H9 (cell line): Measurements from ENCODE around the gene CLIC1. TPM values are rescaled to one million over a fixed set of nuclear protein-coding genes. Genes with fewer than 3 reads are reported as not detected.
A peak's percentile ranks its signal among the peaks of the same experiment; 100 is the strongest.

ENCODE experiments used
- DNase-seq: peaks from one replicate; pipeline ENCODE4 v3.0.0-alpha.2; 2017
- H2AFZ ChIP-seq: one replicate; pipeline ENCODE4 v1.6.1; 2013; ENCODE audit warnings: mild to moderate bottlenecking, low read length, control low read depth, moderate library complexity
- H2AK5ac ChIP-seq: 2 replicates; pipeline ENCODE4 v1.6.1; 2013; ENCODE audit warnings: low read length, control low read depth, mixed read lengths; ENCODE audit not compliant: insufficient read length
- H2BK120ac ChIP-seq: one replicate; pipeline ENCODE4 v1.6.1; 2013; ENCODE audit warnings: low read depth, mild to moderate bottlenecking, low read length, control low read depth, inconsistent platforms; ENCODE audit not compliant: poor library complexity, severe bottlenecking
- H2BK12ac ChIP-seq: 2 replicates; pipeline ENCODE4 v1.6.1; 2013; ENCODE audit warnings: low read length, control low read depth, mixed read lengths, low read depth; ENCODE audit not compliant: insufficient read length
- H2BK15ac ChIP-seq: 2 replicates; pipeline ENCODE4 v1.6.1; 2013; ENCODE audit warnings: low read depth, low read length, control low read depth
- H2BK20ac ChIP-seq: one replicate; pipeline ENCODE4 v1.6.1; 2013; ENCODE audit warnings: low read depth, mild to moderate bottlenecking, low read length, control low read depth, inconsistent platforms; ENCODE audit not compliant: poor library complexity, severe bottlenecking
- H2BK5ac ChIP-seq: 2 replicates; pipeline ENCODE4 v1.6.1; 2013; ENCODE audit warnings: low read length, control low read depth, mixed read lengths; ENCODE audit not compliant: insufficient read length
- H3K14ac ChIP-seq: 2 replicates; pipeline ENCODE4 v1.6.1; 2013; ENCODE audit warnings: low read length, control low read depth; ENCODE audit not compliant: insufficient read depth
- H3K18ac ChIP-seq: 2 replicates; pipeline ENCODE4 v1.6.1; 2013; ENCODE audit warnings: low read depth, mild to moderate bottlenecking, mixed read lengths, low read length, control low read depth; ENCODE audit not compliant: insufficient read length
- H3K23ac ChIP-seq: 2 replicates; pipeline ENCODE4 v1.6.1; 2013; ENCODE audit warnings: low read length, control low read depth, mixed read lengths, low read depth; ENCODE audit not compliant: insufficient read length
- H3K23me2 ChIP-seq: 2 replicates; pipeline ENCODE4 v1.6.1; 2013; ENCODE audit warnings: low read depth, mild to moderate bottlenecking, mixed read lengths, low read length, control low read depth; ENCODE audit not compliant: insufficient read length, poor library complexity, severe bottlenecking
- H3K27ac ChIP-seq: 2 replicates; pipeline ENCODE4 v1.5.1; 2013; ENCODE audit warnings: low read length, control low read depth, mixed read lengths, low read depth; ENCODE audit not compliant: insufficient read length
- H3K27me3 ChIP-seq: 2 replicates; pipeline ENCODE4 v1.6.1; 2013; ENCODE audit warnings: low read length, control low read depth, inconsistent platforms; ENCODE audit not compliant: insufficient read depth
- H3K4ac ChIP-seq: 2 replicates; pipeline ENCODE4 v1.6.1; 2013; ENCODE audit warnings: low read depth, mild to moderate bottlenecking, control low read depth, inconsistent platforms, low read length, moderate library complexity
- H3K4me1 ChIP-seq: 2 replicates; pipeline ENCODE4 v1.6.1; 2013; ENCODE audit warnings: low read length, control low read depth, inconsistent platforms; ENCODE audit not compliant: insufficient read depth
- H3K4me2 ChIP-seq: 2 replicates; pipeline ENCODE4 v1.6.1; 2013; ENCODE audit warnings: low read length, control low read depth, mixed read lengths; ENCODE audit not compliant: insufficient read length, insufficient read depth
- H3K56ac ChIP-seq: 2 replicates; pipeline ENCODE4 v1.6.1; 2013; ENCODE audit warnings: low read depth, mild to moderate bottlenecking, mixed read lengths, low read length, control low read depth; ENCODE audit not compliant: insufficient read length
- H3K79me1 ChIP-seq: 2 replicates; pipeline ENCODE4 v1.6.1; 2013; ENCODE audit warnings: low read depth, mild to moderate bottlenecking, moderate library complexity, low read length, control low read depth, inconsistent platforms; ENCODE audit not compliant: insufficient read depth, poor library complexity, severe bottlenecking
- H3K79me2 ChIP-seq: 2 replicates; pipeline ENCODE4 v1.6.1; 2013; ENCODE audit warnings: low read length, control low read depth, inconsistent platforms; ENCODE audit not compliant: insufficient read depth
- H3K9ac ChIP-seq: 2 replicates; pipeline ENCODE4 v1.6.1; 2013; ENCODE audit warnings: low read length, control low read depth, mixed read lengths; ENCODE audit not compliant: insufficient read length; ENCODE audit errors: extremely low read depth
- H3K9me3 ChIP-seq: one replicate; pipeline ENCODE4 v1.6.1; 2013; ENCODE audit warnings: low read depth, low read length, inconsistent platforms; ENCODE audit not compliant: control insufficient read depth
- H3T11ph ChIP-seq: one replicate; pipeline ENCODE4 v1.6.1; 2013; ENCODE audit warnings: mild to moderate bottlenecking, low read length, control low read depth, inconsistent platforms
- H4K20me1 ChIP-seq: one replicate; pipeline ENCODE4 v1.6.1; 2013; ENCODE audit not compliant: control insufficient read depth, insufficient read length, insufficient read depth
- H4K5ac ChIP-seq: 2 replicates; pipeline ENCODE4 v1.6.1; 2013; ENCODE audit warnings: low read depth, mild to moderate bottlenecking, mixed read lengths, low read length, control low read depth; ENCODE audit not compliant: insufficient read length
- H4K8ac ChIP-seq: replicated peaks from 2 replicates; pipeline ENCODE4 v1.6.1; 2013; ENCODE audit warnings: low read length, control low read depth, mixed read lengths, low read depth; ENCODE audit not compliant: insufficient read length
- H4K91ac ChIP-seq: 2 replicates; pipeline ENCODE4 v1.6.1; 2013; ENCODE audit warnings: low read depth, mild to moderate bottlenecking, moderate library complexity, mixed read lengths, low read length, control low read depth; ENCODE audit not compliant: insufficient read length
- H3K27ac Mint-ChIP-seq, 3 experiments: 2 replicates in 2 of 3; 3 replicates in 1 of 3; pipeline ENCODE4 v1.8.0; 2020 to 2021; ENCODE audit warnings: mixed read lengths in 3 of 3, mild to moderate bottlenecking in 1 of 3, moderate library complexity in 1 of 3
- H3K27me3 Mint-ChIP-seq: 2 replicates; pipeline ENCODE4 v1.8.0; 2021; ENCODE audit warnings: low read depth, mild to moderate bottlenecking, moderate library complexity, mixed read lengths
- H3K36me3 Mint-ChIP-seq, 3 experiments: 2 replicates in 2 of 3; 3 replicates in 1 of 3; pipeline ENCODE4 v1.8.0; 2020 to 2021; ENCODE audit warnings: low read depth in 3 of 3, mixed read lengths in 3 of 3; ENCODE audit not compliant: insufficient read depth in 1 of 3
- H3K4me1 Mint-ChIP-seq, 2 experiments: 2 replicates each; pipeline ENCODE4 v1.8.0; 2020; ENCODE audit warnings: mixed read lengths in 2 of 2
- H3K4me3 Mint-ChIP-seq, 2 experiments: 2 replicates in 1 of 2; 3 replicates in 1 of 2; pipeline ENCODE4 v1.8.0; 2020 to 2021; ENCODE audit warnings: mild to moderate bottlenecking in 2 of 2, mixed read lengths in 2 of 2, moderate library complexity in 1 of 2
- H3K9me3 Mint-ChIP-seq, 2 experiments: 2 replicates in 1 of 2; 3 replicates in 1 of 2; pipeline ENCODE4 v1.8.0; 2020; ENCODE audit warnings: mild to moderate bottlenecking in 2 of 2, mixed read lengths in 2 of 2, moderate library complexity in 1 of 2
- WGBS: extraction: QIAGEN DNeasy Blood & Tissue Kit; methylation state at CpG from one replicate; pipeline ENCODE4 v1.1.7; 2013; ENCODE audit warnings: missing lambda C conversion rate, low lambda C conversion rate, mixed read lengths; ENCODE audit not compliant: insufficient read length; ENCODE audit errors: extremely low coverage; 5-methylcytosine and 5-hydroxymethylcytosine counted together
- total RNA-seq: library from RNA; stranded (reverse); gene quantifications from 2 replicates; pipeline ENCODE4 v1.2.1, GENCODE V29; 2021
- TF ChIP-seq, protein P1 (sequence below): fragments of 200-600 bp; sonication (generic); conservative IDR thresholded peaks from 3 replicates; pipeline ENCODE4 v1.8.0; 2021; ENCODE audit warnings: antibody characterized with exemption, mild to moderate bottlenecking

CLIC1 gene
- total RNA-seq, 1 experiment from 2014 or later: 265 TPM

DNA sequence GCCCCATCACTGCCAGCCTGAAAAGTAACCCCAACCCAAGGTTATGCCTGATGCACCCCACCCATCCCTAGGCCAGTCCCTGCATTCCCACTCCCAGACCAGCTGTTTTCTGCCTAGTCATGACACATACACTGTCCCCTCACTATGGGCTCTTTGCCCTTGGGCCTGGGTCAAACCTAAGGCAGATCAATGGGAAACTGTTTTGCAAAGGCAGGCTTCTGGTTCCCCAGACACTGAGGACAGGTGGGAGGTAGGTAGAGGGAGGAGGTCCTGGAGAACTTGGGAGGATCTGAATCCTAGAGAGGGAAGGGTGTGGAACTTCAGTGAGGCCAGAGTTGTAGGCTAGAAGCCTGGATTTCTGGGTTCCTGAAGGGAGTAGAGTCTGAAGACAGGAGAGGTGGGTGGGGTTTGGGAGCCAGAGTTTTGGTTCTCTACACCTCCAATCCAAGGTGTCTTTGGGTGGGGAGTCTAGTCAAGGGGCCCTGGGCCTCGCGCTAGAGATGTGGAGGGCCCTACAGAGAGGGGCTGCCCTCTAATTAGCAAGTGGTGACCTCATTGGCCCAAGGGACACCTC, 2.0 kb downstream of the CLIC1 start:
- no peak overlapping the region for H4K91ac ChIP-seq
- peaks cover 36 to 41% (median 36%) of the 10 kb centered on the region in 3 experiments for H3K36me3 Mint-ChIP-seq
- no peak overlapping the region for H3K56ac ChIP-seq
- peak overlapping the region; percentile 41 for H2BK12ac ChIP-seq
- no peak overlapping the region for H3T11ph ChIP-seq
- H4K20me1 ChIP-seq: no peaks in the 10 kb centered on the region
- peak overlapping the region in 2 of 3 experiments; percentile 90 to 93; a peak in 4 of 7 replicates for H3K27ac Mint-ChIP-seq
- no peak overlapping the region for H2BK20ac ChIP-seq
- no peak overlapping the region for H3K27ac ChIP-seq
- H3K27me3 Mint-ChIP-seq: no peaks in the 10 kb centered on the region
- no peaks in the 10 kb centered on the region for H3K27me3 ChIP-seq
- peak overlapping the region; percentile 22 for H3K9ac ChIP-seq
- H3K4me1 Mint-ChIP-seq: peaks cover 48 to 51% of the 10 kb centered on the region in 2 experiments
- H2BK120ac ChIP-seq: no peak overlapping the region
- H3K23me2 ChIP-seq: peaks cover 26% of the 10 kb centered on the region
- no peak overlapping the region for H4K5ac ChIP-seq
- no peaks in the 10 kb centered on the region for H3K79me1 ChIP-seq
- no peak overlapping the region for H2BK15ac ChIP-seq
- DNase-seq: no peak
- no peak overlapping the region for H2AFZ ChIP-seq
- peak overlapping the region; percentile 91 to 98 for H3K4me3 Mint-ChIP-seq
- no peaks in the 10 kb centered on the region; a peak in 2 of 5 replicates for H3K9me3 Mint-ChIP-seq
- no peak overlapping the region for H3K14ac ChIP-seq
- TF ChIP-seq, protein P1, sequence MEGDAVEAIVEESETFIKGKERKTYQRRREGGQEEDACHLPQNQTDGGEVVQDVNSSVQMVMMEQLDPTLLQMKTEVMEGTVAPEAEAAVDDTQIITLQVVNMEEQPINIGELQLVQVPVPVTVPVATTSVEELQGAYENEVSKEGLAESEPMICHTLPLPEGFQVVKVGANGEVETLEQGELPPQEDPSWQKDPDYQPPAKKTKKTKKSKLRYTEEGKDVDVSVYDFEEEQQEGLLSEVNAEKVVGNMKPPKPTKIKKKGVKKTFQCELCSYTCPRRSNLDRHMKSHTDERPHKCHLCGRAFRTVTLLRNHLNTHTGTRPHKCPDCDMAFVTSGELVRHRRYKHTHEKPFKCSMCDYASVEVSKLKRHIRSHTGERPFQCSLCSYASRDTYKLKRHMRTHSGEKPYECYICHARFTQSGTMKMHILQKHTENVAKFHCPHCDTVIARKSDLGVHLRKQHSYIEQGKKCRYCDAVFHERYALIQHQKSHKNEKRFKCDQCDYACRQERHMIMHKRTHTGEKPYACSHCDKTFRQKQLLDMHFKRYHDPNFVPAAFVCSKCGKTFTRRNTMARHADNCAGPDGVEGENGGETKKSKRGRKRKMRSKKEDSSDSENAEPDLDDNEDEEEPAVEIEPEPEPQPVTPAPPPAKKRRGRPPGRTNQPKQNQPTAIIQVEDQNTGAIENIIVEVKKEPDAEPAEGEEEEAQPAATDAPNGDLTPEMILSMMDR: no peak
- peak overlapping the region; percentile 87 for H3K4me2 ChIP-seq
- H3K4me1 ChIP-seq: peaks cover 16% of the 10 kb centered on the region
- H3K18ac ChIP-seq: no peak overlapping the region
- H3K9me3 ChIP-seq: no peaks in the 10 kb centered on the region
- no peak overlapping the region for H2BK5ac ChIP-seq
- H3K4ac ChIP-seq: no peak overlapping the region
- no peak overlapping the region for H3K23ac ChIP-seq
- no peak overlapping the region for H2AK5ac ChIP-seq
- H4K8ac ChIP-seq: no peak overlapping the region
- WGBS: no CpG with 5 or more reads among the region's 2 CpGs
- peaks cover 6% of the 10 kb centered on the region; the same call in 1 of the 2 replicates for H3K79me2 ChIP-seq
